IMR-90 (cell line): Measurements from ENCODE around the gene YTHDF2. TPM values are rescaled to one million over a fixed set of nuclear protein-coding genes. Genes with fewer than 3 reads are reported as not detected.
"Not testable (repeated sequence)": the region's sequence is repeated elsewhere in the genome, so short reads cannot be mapped to it uniquely, and the experiment has no call there.

Experiments used
- ATAC-seq: fragments of 200-7000 bp; cut with Tn5 transposase; 2 replicates; pipeline ENCODE4 v1.9.1; 2020; ENCODE audit warnings: low read depth, mild to moderate bottlenecking, moderate library complexity
- BruUV-seq: library from RNA; stranded (reverse); fragments of 400-500 nt; replicated peaks from 2 replicates; lab custom pipeline; 2021; lab: Mats Ljungman, UMichigan
- CTCF ChIA-PET: fragments of 300-600 bp; formaldehyde crosslinking; extraction: SDS; loops from one replicate; lab custom pipeline; 2021; ENCODE audit warnings: antibody characterized with exemption; lab: Yijun Ruan, JAX
- POLR2A ChIA-PET: fragments of 300-600 bp; sonication (Branson Sonifier 250); formaldehyde crosslinking; loops from one replicate; lab custom pipeline; 2022; ENCODE audit warnings: antibody characterized with exemption; ENCODE audit not compliant: unreplicated experiment; lab: Charles Lee
- DNase-seq: peaks from one replicate; pipeline ENCODE4 v3.0.0; 2013
- H2AFZ ChIP-seq: replicated peaks from 2 replicates; pipeline ENCODE3; 2013; ENCODE audit warnings: low read length, mild to moderate bottlenecking; ENCODE audit not compliant: poor library complexity
- H2AK5ac ChIP-seq: 2 replicates; pipeline ENCODE4 v1.6.1; 2013; ENCODE audit warnings: low read depth, low read length, inconsistent platforms
- H2AK9ac ChIP-seq: replicated peaks from 2 replicates; pipeline ENCODE3; 2013; ENCODE audit warnings: mild to moderate bottlenecking, low read depth, low read length, moderate library complexity; ENCODE audit not compliant: poor library complexity
- H2BK120ac ChIP-seq: 2 replicates; pipeline ENCODE4 v1.6.1; 2013; ENCODE audit warnings: low read depth, low read length, inconsistent platforms
- H2BK15ac ChIP-seq: 3 replicates; pipeline ENCODE4 v1.6.1; 2013; ENCODE audit warnings: low read depth, low read length, inconsistent platforms
- H2BK20ac ChIP-seq: 2 replicates; pipeline ENCODE4 v1.6.1; 2013; ENCODE audit warnings: low read depth, mild to moderate bottlenecking, inconsistent platforms, low read length, moderate library complexity
- H2BK5ac ChIP-seq: 2 replicates; pipeline ENCODE4 v1.6.1; 2013; ENCODE audit warnings: mild to moderate bottlenecking, low read depth, low read length, inconsistent platforms; ENCODE audit not compliant: poor library complexity, severe bottlenecking
- H3K14ac ChIP-seq: replicated peaks from 2 replicates; pipeline ENCODE4 v1.6.1; 2013; ENCODE audit warnings: low read depth, low read length, inconsistent platforms
- H3K18ac ChIP-seq: 2 replicates; pipeline ENCODE4 v1.6.1; 2013; ENCODE audit warnings: low read depth, low read length, control low read depth
- H3K23ac ChIP-seq: 2 replicates; pipeline ENCODE4 v1.6.1; 2013; ENCODE audit warnings: low read depth, low read length, inconsistent platforms
- H3K27ac ChIP-seq: 2 replicates; pipeline ENCODE4 v1.5.1; 2013; ENCODE audit warnings: mild to moderate bottlenecking, control low read depth, low read length; ENCODE audit not compliant: insufficient read depth
- H3K27me3 ChIP-seq: 2 replicates; pipeline ENCODE4 v1.6.1; 2013; ENCODE audit warnings: low read length; ENCODE audit not compliant: control insufficient read depth, insufficient read depth
- H3K36me3 ChIP-seq: 2 replicates; pipeline ENCODE4 v1.6.1; 2013; ENCODE audit warnings: low read length, mixed read lengths; ENCODE audit not compliant: control insufficient read depth, insufficient read depth
- H3K4ac ChIP-seq: 2 replicates; pipeline ENCODE4 v1.6.1; 2013; ENCODE audit warnings: low read depth, low read length, inconsistent platforms
- H3K4me1 ChIP-seq: 2 replicates; pipeline ENCODE4 v1.6.1; 2013; ENCODE audit warnings: low read length, mixed read lengths; ENCODE audit not compliant: control insufficient read depth, insufficient read depth
- H3K4me2 ChIP-seq: 2 replicates; pipeline ENCODE4 v1.6.1; 2013; ENCODE audit warnings: low read depth, mild to moderate bottlenecking, control low read depth, low read length, moderate library complexity
- H3K4me3 ChIP-seq: 2 replicates; pipeline ENCODE4 v1.5.1; 2013; ENCODE audit warnings: low read depth, mild to moderate bottlenecking, control low read depth, low read length, moderate library complexity; ENCODE audit not compliant: insufficient read depth
- H3K56ac ChIP-seq: 2 replicates; pipeline ENCODE4 v1.6.1; 2013; ENCODE audit warnings: low read length, inconsistent platforms; ENCODE audit not compliant: insufficient read depth; ENCODE audit errors: extremely low read depth
- H3K79me1 ChIP-seq, 2 experiments: 2 replicates each; pipeline ENCODE4 v1.6.1; 2013; ENCODE audit warnings: low read length in 2 of 2, inconsistent platforms in 1 of 2, low read depth in 1 of 2
- H3K9ac ChIP-seq: 2 replicates; pipeline ENCODE4 v1.6.1; 2013; ENCODE audit warnings: low read depth, low read length, control low read depth
- H3K9me1 ChIP-seq: 2 replicates; pipeline ENCODE4 v1.6.1; 2013; ENCODE audit warnings: low read length, inconsistent platforms; ENCODE audit not compliant: insufficient read depth
- H3K9me3 ChIP-seq: 2 replicates; pipeline ENCODE4 v1.6.1; 2013; ENCODE audit warnings: low read length; ENCODE audit not compliant: control insufficient read depth, insufficient read depth
- H4K20me1 ChIP-seq: 2 replicates; pipeline ENCODE4 v1.6.1; 2013; ENCODE audit warnings: low read length, inconsistent platforms; ENCODE audit not compliant: insufficient read depth
- H4K5ac ChIP-seq: 2 replicates; pipeline ENCODE4 v1.6.1; 2013; ENCODE audit warnings: mild to moderate bottlenecking, low read depth, low read length, control low read depth
- H4K8ac ChIP-seq, 2 experiments: 2 replicates each; pipeline ENCODE4 v1.6.1; 2013; ENCODE audit warnings: low read depth in 2 of 2, low read length in 2 of 2, control low read depth in 1 of 2, inconsistent platforms in 1 of 2
- H4K91ac ChIP-seq: 2 replicates; pipeline ENCODE4 v1.6.1; 2013; ENCODE audit warnings: low read depth, low read length, inconsistent platforms; ENCODE audit not compliant: insufficient read depth
- WGBS, 2 experiments: methylation state at CpG; one replicate each; pipeline versions ENCODE4 v1.1.5 to v1.1.7; 2013; ENCODE audit warnings: missing lambda C conversion rate in 2 of 2; ENCODE audit not compliant: insufficient read length in 1 of 2; ENCODE audit errors: extremely low coverage in 2 of 2; 5-methylcytosine and 5-hydroxymethylcytosine counted together
- dilution Hi-C: fragments of 300-500 bp; cut with HindIII; formaldehyde crosslinking; loops from one replicate; pipeline ENCODE4 v1.14.3; 2018; ENCODE audit warnings: low sequenced_read_pairs; ENCODE audit not compliant: unreplicated experiment
- in situ Hi-C: fragments of 300-500 bp; cut with MboI; formaldehyde crosslinking; loops from 3 replicates; pipeline ENCODE4 v1.14.3; 2019; ENCODE audit warnings: low sequenced_read_pairs, inconsistent platforms, mixed read lengths
- intact Hi-C: fragments of 100-400 bp; cut with micrococcal nuclease; formaldehyde crosslinking; loops from 2 replicates; pipeline ENCODE4 v1.10.0; 2022
- polyA plus RNA-seq, 3 experiments: library from polyadenylated mRNA; depleted of rRNA; stranded (reverse); fragments of >200 nt; gene quantifications; 2 replicates each; pipeline ENCODE4 v1.2.3, GENCODE V29; 2012; ENCODE audit warnings: low replicate concordance in 1 of 3
- total RNA-seq: library from RNA; depleted of rRNA; stranded (reverse); fragments of >200 nt; gene quantifications from 2 replicates; pipeline ENCODE4 v1.2.3, GENCODE V29; 2012

The YTHDF2 gene
- total and polyA plus RNA-seq, 2 of the 4 experiments (the other 2 are of a cell fraction): 50.0 to 94.3 TPM

- ATAC-seq, H3K27me3 ChIP-seq, in situ Hi-C loops, H2AFZ ChIP-seq, H4K91ac ChIP-seq, H2BK20ac ChIP-seq, H4K20me1 ChIP-seq, H3K27ac ChIP-seq, H4K8ac ChIP-seq, H2BK120ac ChIP-seq, POLR2A ChIA-PET, H2AK9ac ChIP-seq, H3K4me3 ChIP-seq, BruUV-seq, H3K23ac ChIP-seq, H4K5ac ChIP-seq, H3K9me1 ChIP-seq, DNase-seq, H3K4ac ChIP-seq, intact Hi-C loops, H3K79me1 ChIP-seq, H2BK15ac ChIP-seq, H3K9me3 ChIP-seq, H3K56ac ChIP-seq, H3K18ac ChIP-seq, H2BK5ac ChIP-seq, H3K14ac ChIP-seq, H2AK5ac ChIP-seq, H3K9ac ChIP-seq, H3K4me1 ChIP-seq, dilution Hi-C loops, H3K36me3 ChIP-seq, H3K4me2 ChIP-seq: not testable (repeated sequence)
- no CpG with 5 or more reads among the region's 5 CpGs for WGBS, 2 experiments
- CTCF ChIA-PET: interaction anchor here (0.6 to 3.0 kb wide), 2 partner anchors 83 to 272 kb away, joined by 3 to 17 read pairs; no protein-coding TSS in a partner anchor
Measured at GRCh38 chr1:28794582-28794981, 57.8 kb downstream of the YTHDF2 start.
